Measurements from ENCODE around the gene HELT. TPM values are rescaled to one million over a fixed set of nuclear protein-coding genes. Genes with fewer than 3 reads are reported as not detected.
"Not testable (repeated sequence)": the region's sequence is repeated elsewhere in the genome, so short reads cannot be mapped to it uniquely, and the experiment has no call there.

Gene HELT
- total and polyA plus RNA-seq, 10 of the 15 experiments (the other 5 are each of a cell fraction or from before 2014, with no cell fraction given), result not detected

- CTCF ChIA-PET, result interaction anchor here (2.6 kb wide), 1 partner anchor 10 kb away, joined by 11 read pairs; no protein-coding TSS in a partner anchor
Observed at GRCh38 chr4:185051283-185051682, 33.0 kb downstream of the HELT start.

DNA sequence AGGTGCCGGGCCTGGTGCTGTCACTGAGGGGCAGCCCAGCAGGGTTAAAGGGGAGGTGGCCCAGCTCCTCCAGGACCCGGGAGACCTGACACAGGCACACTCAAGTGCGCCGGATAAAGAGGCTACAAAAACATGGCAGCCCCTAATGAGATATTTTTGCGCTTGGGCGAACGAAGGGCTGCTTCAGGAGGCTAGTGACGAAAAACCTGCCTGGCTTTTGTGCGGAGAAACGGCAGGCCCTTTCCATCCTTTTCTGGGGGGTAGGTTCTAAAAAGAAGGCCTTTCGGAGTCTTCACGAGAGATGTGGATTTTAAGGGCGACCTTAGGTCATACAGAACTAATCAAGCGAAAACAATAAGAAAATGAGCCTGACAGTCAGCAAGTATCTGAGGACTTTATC lies 35.5 kb downstream of the HELT start:
- Histone ChIP-seq H3K36me3 (ENCODE audit: control insufficient read depth in 2 of 2, insufficient read depth in 2 of 2, low read length in 1 of 2) (no peaks in the 10 kb centered on the region), H3K4me2 (ENCODE audit: control insufficient read depth, insufficient read depth) (no peak overlapping the region), H3K4me1 (ENCODE audit: control insufficient read depth, insufficient read depth, low read length) (no peaks in the 10 kb centered on the region), H3K79me2 (ENCODE audit: control insufficient read depth, insufficient read depth, low read length) (no peaks in the 10 kb centered on the region), H3K9me3 (replicated peaks; ENCODE audit: control insufficient read depth, insufficient read depth, low read length) (no peaks in the 10 kb centered on the region), H4K20me1 (ENCODE audit: control insufficient read depth, insufficient read depth) (no peaks in the 10 kb centered on the region), H3K9ac (ENCODE audit: control insufficient read depth, insufficient read depth, low read length) (no peak overlapping the region), H3K4me3 (no peak overlapping the region), H2AFZ (ENCODE audit: control insufficient read depth, low read depth, low read length) (no peak overlapping the region), H3K27me3 (replicated peaks in 1 of 2; ENCODE audit: control insufficient read depth in 2 of 2, insufficient read depth in 2 of 2, low read length in 1 of 2) (peaks cover 3% of the 10 kb centered on the region in 2 experiments; a peak in 3 of 4 replicates), H3K27ac (ENCODE audit: control insufficient read depth, insufficient read depth) (no peak overlapping the region)
- FAIRE-seq (no peak), DNase-seq (ENCODE audit: low read depth, low spot score) (no peak), ATAC-seq (no peak)
- no TSS peak for BruUV-seq (replicated peaks)
- ChIA-PET SMC1A (ENCODE audit: uncharacterized antibody, unreplicated experiment) (interaction anchor here (1.0 kb wide), 1 partner anchor 18 kb away, joined by 3 read pairs; no protein-coding TSS in a partner anchor), RAD21 (ENCODE audit: unreplicated experiment) (no interaction called here), POLR2A (no interaction called here), CTCF (no interaction called here)
- intact Hi-C loops (cut with micrococcal nuclease; ENCODE audit: unreplicated experiment), result no loop called here
- in situ Hi-C loops (cut with MboI), result loop anchor here (10.0 kb wide), 1 partner anchor 59 kb away; no protein-coding TSS in a partner anchor
- 65% methylated on average over 14 of the region's 14 CpGs for WGBS (ENCODE audit: insufficient coverage, insufficient replicate concordance, low lambda C conversion rate, missing lambda C conversion rate)
- TF ChIP-seq SPI1 (IDR thresholded peaks at IDR 0.05; ENCODE audit: borderline replicate concordance, insufficient read depth, low read depth, low read length) (no peak), LARP7 (IDR thresholded peaks at IDR 0.05) (no peak), SUPT20H (IDR thresholded peaks at IDR 0.05; ENCODE audit: borderline replicate concordance, control insufficient read depth, low read depth, low read length) (no peak), KLF5 (IDR thresholded peaks at IDR 0.05; ENCODE audit: partially characterized antibody) (no peak), TCF3 (IDR thresholded peaks at IDR 0.05; ENCODE audit: borderline replicate concordance, insufficient read depth, low read depth, low read length) (no peak), RBBP5 (conservative IDR thresholded peaks at IDR 0.05) (no peak), ZBED1 (IDR thresholded peaks at IDR 0.05; ENCODE audit: borderline replicate concordance) (no peak), PAX8 (IDR thresholded peaks at IDR 0.05) (no peak)
- TF ChIP-seq, protein P1, sequence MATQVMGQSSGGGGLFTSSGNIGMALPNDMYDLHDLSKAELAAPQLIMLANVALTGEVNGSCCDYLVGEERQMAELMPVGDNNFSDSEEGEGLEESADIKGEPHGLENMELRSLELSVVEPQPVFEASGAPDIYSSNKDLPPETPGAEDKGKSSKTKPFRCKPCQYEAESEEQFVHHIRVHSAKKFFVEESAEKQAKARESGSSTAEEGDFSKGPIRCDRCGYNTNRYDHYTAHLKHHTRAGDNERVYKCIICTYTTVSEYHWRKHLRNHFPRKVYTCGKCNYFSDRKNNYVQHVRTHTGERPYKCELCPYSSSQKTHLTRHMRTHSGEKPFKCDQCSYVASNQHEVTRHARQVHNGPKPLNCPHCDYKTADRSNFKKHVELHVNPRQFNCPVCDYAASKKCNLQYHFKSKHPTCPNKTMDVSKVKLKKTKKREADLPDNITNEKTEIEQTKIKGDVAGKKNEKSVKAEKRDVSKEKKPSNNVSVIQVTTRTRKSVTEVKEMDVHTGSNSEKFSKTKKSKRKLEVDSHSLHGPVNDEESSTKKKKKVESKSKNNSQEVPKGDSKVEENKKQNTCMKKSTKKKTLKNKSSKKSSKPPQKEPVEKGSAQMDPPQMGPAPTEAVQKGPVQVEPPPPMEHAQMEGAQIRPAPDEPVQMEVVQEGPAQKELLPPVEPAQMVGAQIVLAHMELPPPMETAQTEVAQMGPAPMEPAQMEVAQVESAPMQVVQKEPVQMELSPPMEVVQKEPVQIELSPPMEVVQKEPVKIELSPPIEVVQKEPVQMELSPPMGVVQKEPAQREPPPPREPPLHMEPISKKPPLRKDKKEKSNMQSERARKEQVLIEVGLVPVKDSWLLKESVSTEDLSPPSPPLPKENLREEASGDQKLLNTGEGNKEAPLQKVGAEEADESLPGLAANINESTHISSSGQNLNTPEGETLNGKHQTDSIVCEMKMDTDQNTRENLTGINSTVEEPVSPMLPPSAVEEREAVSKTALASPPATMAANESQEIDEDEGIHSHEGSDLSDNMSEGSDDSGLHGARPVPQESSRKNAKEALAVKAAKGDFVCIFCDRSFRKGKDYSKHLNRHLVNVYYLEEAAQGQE (IDR thresholded peaks at IDR 0.05; ENCODE audit: low read depth, low read length), result no peak
- TF ChIP-seq, protein P2, sequence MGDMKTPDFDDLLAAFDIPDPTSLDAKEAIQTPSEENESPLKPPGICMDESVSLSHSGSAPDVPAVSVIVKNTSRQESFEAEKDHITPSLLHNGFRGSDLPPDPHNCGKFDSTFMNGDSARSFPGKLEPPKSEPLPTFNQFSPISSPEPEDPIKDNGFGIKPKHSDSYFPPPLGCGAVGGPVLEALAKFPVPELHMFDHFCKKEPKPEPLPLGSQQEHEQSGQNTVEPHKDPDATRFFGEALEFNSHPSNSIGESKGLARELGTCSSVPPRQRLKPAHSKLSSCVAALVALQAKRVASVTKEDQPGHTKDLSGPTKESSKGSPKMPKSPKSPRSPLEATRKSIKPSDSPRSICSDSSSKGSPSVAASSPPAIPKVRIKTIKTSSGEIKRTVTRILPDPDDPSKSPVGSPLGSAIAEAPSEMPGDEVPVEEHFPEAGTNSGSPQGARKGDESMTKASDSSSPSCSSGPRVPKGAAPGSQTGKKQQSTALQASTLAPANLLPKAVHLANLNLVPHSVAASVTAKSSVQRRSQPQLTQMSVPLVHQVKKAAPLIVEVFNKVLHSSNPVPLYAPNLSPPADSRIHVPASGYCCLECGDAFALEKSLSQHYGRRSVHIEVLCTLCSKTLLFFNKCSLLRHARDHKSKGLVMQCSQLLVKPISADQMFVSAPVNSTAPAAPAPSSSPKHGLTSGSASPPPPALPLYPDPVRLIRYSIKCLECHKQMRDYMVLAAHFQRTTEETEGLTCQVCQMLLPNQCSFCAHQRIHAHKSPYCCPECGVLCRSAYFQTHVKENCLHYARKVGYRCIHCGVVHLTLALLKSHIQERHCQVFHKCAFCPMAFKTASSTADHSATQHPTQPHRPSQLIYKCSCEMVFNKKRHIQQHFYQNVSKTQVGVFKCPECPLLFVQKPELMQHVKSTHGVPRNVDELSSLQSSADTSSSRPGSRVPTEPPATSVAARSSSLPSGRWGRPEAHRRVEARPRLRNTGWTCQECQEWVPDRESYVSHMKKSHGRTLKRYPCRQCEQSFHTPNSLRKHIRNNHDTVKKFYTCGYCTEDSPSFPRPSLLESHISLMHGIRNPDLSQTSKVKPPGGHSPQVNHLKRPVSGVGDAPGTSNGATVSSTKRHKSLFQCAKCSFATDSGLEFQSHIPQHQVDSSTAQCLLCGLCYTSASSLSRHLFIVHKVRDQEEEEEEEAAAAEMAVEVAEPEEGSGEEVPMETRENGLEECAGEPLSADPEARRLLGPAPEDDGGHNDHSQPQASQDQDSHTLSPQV (IDR thresholded peaks at IDR 0.05), result no peak

More at GRCh38 chr4:185051283-185051682, 33.0 kb downstream of the HELT start:
- POLR2A ChIA-PET; FAIRE-seq; H3K27me3 ChIP-seq (replicated peaks in 1 of 2; ENCODE audit: control insufficient read depth in 2 of 2, insufficient read depth in 2 of 2, low read length in 1 of 2); ATAC-seq; SMC1A ChIA-PET (ENCODE audit: uncharacterized antibody, unreplicated experiment); H3K4me2 ChIP-seq (ENCODE audit: control insufficient read depth, insufficient read depth); DNase-seq (ENCODE audit: low read depth, low spot score); H3K36me3 ChIP-seq (ENCODE audit: control insufficient read depth in 2 of 2, insufficient read depth in 2 of 2, low read length in 1 of 2); H3K79me2 ChIP-seq (ENCODE audit: control insufficient read depth, insufficient read depth, low read length); H3K4me3 ChIP-seq; H4K20me1 ChIP-seq (ENCODE audit: control insufficient read depth, insufficient read depth); BruUV-seq (replicated peaks); H2AFZ ChIP-seq (ENCODE audit: control insufficient read depth, low read depth, low read length); H3K27ac ChIP-seq (ENCODE audit: control insufficient read depth, insufficient read depth); H3K4me1 ChIP-seq (ENCODE audit: control insufficient read depth, insufficient read depth, low read length); RAD21 ChIA-PET (ENCODE audit: unreplicated experiment); intact Hi-C loops (cut with micrococcal nuclease; ENCODE audit: unreplicated experiment); H3K9me3 ChIP-seq (replicated peaks; ENCODE audit: control insufficient read depth, insufficient read depth, low read length); H3K9ac ChIP-seq (ENCODE audit: control insufficient read depth, insufficient read depth, low read length): not testable (repeated sequence)
- in situ Hi-C loops (cut with MboI), result loop anchor here (10.0 kb wide), 1 partner anchor 56 kb away; no protein-coding TSS in a partner anchor
- 64% methylated on average over 5 of the region's 5 CpGs for WGBS (ENCODE audit: insufficient coverage, insufficient replicate concordance, low lambda C conversion rate, missing lambda C conversion rate)

Measured in GM12878 (cell line).